ENCODE results near the gene RHBG. TPM values are rescaled to one million over a fixed set of nuclear protein-coding genes. Genes with fewer than 3 reads are reported as not detected.
"Not testable (repeated sequence)": the region's sequence is repeated elsewhere in the genome, so short reads cannot be mapped to it uniquely, and the experiment has no call there.

RHBG gene
- total RNA-seq, 1 donor from 2014 or later: 0.31 TPM

DNA sequence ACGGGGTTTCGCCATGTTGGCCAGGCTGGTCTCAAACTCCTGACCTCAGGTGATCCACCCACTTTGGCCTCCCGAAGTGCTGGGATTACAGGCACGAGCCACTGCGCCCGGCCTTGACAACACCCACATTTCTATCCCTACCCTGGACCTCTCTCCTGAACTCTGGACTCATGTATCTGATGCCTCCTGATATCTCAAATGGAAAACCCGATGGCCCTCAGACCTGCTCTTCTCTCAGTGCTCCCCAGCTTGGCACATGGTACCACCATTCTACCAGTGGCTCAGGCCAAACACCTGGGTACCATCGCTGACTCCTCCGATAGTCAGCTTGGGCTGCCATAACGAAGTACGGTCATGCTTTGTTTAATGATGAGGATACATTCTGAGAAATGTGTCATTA lies 8.5 kb upstream of the RHBG start:
- DNase-seq: no peak

DNA sequence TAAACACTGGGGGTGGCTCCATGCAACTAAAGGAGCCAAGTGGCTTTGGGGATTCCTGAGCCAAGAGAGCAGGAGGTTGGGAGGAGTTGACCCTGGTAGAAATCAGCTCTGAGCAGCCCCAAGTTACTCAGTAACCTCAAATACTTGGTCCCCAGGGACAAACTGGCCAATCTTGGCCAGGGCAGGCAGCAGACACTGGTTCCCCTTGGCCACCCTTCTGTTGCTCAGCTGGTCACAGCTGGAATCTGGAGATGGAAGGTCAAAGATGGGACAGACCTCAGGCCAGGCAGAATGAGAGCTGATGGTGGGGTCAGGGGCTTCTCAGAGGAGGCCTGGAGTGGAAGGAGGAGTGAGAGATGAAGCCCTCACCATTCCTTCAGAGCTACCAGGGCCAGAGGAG lies 3.3 kb upstream of the RHBG start:
- DNase-seq: no peak

DNA sequence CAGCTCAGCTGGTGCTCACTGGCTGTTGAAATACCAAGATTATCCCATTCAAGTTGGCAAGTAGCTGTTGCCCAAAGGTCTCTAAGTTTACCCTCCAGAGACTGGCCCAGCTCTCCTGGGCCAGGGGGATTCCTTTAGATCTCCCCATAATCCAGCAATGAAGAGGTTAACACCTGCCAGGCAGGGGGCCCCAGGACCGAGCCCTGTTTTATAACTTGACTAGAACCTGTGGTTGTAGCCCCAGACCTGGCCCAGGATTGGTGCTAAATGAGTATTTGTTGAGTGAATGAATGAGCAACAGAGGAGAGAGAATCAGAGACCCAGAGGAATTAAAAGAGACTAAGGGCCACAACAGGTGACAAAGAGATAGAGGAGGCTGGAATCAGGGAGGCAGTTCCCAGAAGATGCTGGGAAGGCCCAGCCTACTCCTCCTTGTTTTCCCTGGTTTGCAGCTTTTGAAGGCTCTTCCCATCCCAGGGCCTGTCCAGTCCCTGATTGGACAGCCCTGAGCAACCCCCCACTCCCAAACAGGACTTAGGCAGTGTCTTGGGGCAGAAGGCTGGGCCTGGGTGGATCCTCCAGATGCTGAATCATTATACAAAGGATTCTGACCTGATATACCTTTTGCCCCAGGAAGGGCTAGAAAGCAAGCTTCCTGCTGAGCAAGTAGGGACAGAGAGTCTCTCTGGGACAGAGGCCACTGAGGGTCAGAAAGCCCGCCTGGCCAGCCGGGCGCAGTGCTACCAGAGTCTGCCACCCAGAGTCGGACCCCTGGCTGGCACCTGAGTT lies 2.4 kb upstream of the RHBG start:
- no peak for DNase-seq

DNA sequence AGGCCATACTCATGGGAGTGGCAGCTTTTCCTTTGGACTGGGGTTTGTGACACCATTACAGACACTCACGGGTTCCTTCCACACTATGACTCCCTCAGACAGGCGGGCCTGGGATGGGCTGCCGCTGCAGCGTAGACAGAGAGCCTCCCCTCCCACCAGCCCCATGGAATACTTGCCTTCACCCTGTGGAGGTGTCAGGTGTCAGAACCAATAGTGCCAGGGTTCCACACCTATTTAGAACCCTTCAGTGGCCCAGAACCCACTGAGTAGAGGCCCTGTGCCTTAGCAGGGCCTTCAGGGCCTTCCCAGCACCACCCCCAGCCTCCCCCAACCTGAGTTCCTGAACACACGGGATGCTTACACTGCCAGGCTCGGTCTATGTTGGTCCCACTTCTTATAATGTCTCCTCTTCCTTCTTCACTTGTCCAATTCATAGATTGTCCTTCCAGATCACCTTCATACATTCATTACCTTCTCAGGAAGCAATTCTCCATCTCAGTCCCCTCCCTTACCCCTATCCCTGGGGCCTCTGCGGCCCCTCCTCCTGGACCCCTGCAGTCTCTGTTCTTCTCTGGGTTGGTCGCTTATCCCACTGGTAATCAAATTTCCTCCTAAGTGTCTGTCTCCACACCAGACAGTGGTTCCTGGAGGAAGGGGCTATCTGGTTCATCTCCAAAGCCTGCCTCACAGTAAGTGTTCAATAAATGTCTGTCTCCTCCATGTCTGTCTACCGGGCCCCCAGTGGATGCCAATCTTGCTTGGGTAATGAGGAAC lies 1.4 kb upstream of the RHBG start:
- no peak for DNase-seq

DNA sequence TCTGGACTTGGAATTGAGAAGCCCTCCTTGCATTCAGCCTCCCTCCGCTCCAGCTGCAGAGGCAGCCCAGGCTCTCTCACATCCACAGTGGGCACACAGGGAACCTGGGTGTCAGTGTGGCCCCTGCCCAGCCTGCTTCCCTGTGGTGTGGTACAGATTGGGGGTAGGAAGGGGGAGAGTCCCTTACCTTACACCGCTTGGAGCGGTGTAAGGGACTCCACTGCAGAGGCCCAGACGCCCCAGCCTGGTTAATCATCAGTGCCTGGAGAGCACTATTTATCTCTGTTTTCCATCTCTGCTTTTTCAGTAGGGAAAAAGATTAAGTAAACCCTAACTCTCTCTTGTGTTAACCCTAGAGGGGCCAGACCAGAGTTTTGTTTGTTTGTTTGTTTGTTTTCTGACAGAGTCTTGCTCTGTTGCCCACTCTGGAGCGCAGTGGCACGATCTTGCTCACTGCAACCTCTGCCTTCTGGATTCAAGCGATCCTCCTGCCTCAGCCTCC lies 803 bp upstream of the RHBG start:
- DNase-seq: no peak

DNA sequence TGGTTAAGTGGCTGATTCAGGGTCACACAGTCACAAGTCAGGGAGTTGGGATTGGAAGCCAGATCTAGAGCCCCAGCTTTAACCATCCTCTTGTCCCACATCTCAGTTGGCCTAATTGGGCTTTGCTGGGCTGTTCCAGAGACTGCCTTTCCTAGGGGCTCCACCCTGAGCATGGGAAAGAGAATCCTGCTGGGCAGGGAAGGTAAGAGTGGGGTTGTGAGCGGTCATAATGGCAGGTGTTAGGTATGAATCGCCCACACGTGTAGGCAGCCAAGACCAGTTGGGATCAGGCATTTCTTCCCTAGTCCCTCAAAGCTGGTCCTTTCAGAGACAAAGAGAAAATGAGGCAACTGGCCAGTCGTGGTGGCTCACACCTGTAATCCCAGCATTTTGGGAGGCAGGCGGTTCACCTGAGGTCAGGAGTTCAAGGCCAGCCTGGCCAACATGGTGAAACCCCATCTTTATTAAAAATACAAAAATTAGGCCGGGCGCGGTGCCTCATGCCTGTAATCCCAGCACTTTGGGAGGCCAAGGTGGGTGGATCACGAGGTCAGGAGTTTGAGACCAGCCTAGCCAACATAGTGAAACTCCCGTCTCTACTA lies 775 bp downstream of the RHBG start:
- DNase-seq: not testable (repeated sequence)

DNA sequence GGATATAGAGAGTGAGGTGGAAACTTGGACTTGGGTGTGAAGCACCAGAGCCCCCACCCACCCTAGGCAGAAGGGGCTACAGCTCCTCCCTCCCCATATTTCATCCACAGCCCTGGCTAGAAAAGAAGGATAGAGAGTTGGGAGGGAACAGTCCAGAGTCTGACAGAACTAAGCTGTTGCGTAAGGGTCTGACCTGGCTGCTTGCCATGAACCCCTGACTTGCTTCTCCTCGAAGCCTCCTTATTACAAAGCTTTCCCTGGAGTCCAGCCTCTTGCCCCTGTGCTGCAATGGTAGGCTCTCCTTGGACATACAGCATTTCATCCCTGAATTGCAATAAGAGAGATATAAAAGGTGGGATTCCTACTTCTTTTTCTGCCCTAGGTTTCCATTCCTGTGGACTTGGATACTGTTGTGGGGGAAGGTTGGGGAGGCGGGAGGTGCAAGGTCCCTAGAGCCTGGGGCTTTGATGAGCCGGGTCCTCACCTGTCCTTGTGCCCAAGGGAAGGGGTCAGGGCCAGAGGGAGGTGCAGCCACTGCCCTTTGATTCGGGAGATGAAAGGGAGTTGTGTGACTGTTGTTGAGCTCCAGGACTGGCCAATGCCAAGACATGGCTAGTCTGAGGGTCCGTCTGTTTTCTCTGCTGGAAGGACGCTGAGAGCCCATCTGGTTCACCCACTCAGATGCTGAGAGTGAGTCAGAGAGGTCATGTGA lies 2.7 kb downstream of the RHBG start:
- DNase-seq: no peak

DNA sequence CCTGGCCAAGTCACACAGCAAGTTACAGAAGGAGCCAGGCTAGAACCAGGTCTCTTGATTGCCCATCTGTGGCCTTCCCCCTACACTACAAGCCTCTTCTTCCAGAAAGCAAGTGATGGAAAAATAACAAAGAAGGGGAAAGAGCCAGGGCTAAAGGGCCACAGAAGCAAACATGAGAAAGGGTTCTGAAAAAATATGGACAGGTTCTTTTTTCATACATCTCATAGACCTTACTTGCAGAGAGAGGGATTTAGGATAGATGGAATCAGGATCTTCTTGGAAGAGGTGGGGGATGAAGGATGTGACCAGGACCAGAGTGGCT lies 3.2 kb downstream of the RHBG start:
- no peak for DNase-seq

DNA sequence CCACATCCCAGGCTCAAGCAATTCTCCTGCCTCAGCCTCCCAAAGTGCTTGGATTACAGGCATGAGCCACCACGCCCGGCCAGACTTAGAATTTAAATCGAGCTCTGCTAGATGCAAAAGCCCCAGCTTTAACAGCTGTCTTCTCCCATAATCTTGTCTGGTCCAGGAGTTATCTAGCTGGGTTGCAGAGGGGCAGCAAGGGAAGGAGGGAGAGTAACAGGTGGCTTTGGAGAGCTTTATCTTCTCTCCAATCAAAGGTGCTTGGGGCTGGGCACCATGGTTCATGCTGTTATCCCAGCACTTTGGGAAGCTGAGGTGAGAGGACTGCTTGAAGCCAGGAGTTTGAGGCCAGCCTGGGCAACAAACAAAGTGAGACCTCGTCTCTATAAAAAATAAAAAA lies 3.9 kb downstream of the RHBG start:
- no peak for DNase-seq

DNA sequence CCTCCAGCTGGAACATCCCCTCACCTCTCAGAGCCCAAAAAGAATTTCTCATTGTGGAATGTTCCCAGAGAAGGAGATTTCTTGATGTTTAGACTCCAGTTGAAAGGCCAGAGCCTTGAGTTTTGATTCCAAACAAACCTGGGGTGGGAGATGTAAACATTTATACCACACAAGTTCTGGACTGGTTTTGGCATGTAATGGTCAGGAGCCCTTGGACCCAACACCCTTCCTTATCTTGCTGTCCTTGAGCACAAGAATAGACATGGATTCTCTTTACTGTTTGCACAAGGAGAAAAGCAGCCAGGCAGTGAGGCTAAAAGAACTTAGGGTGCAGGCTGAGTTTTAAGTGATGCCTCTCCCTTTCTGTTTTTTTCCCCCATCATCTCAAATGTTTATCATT lies 4.5 kb downstream of the RHBG start:
- DNase-seq: no peak

DNA sequence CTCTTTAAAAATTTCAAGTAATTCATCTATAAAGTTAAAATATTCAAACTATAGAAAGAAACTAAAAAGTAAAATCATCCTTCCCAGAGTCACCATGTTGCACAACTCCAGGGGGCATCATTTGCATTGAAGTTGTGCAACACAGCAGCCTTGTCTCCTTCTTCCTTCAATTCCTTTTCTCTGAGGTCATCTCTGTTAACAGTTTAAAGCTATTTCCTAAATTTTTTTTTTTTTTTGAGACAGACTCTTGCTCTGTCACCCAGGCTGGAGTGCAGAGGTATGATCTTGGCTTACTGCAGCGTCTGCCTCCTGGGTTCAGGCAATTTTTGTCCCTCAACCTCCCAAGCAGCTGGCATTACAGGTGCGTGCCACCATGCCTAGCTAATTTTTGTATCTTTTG lies 7.1 kb downstream of the RHBG start:
- DNase-seq: no peak

DNA sequence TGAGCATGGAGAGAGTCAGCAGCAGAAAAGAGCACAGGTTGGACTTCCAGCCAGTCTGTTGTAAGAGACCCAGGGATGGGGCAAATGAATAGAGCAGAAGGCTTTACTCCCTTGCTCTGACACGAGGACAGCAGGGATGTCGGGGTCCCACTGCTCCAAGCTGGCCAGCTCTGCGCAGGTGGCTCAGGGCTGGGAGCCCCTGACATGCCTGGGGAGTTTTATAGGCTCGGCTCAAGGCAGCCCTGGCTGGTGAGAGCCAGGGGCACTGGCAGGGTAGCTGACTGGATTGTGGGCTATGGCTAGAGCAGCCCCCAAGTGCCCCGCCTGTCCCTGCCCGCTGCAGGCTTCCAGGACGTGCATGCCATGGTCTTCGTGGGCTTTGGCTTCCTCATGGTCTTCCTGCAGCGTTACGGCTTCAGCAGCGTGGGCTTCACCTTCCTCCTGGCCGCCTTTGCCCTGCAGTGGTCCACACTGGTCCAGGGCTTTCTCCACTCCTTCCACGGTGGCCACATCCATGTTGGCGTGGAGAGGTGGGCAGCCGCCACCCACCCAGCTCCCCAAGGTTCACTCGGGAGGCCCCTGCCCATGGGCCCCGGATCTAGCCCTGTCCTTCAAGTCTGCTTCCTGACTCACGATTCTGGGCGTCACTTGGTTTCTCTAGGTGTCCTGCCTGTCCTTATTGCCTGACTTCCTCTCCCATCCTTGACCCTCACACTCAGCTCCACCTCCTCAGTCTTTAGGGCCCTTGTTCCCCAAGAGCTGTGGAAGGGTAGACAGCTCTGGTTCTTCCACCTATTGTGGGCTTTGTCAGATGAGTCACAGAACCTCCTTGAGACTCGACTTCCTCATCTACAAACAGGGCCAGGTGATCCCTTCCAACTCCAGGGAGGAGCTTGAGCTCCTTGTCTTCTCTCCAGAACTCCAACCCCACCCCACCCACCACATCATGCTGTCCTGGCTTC lies 8.2 kb downstream of the RHBG start:
- DNase-seq: no peak

DNA sequence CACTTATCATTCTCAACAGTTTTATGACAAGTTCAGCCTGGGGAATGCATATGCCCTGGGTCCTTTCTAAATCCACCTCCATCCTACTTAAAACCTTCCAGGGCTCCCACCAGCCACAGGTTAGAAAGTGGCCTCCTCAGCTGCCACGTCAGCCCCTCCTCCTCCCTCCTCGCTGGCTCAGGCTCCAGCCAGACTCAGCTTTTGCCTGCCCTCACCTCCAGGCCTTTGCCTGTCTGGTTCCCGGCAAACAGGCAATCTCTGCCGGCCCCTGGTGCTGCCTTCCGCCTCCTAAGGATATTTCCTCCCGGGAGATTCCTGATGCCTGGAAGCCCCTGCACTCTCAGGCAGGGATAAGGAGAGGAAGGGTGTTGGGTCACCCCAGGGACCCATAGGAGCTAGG lies 9.5 kb downstream of the RHBG start:
- no peak for DNase-seq

DNA sequence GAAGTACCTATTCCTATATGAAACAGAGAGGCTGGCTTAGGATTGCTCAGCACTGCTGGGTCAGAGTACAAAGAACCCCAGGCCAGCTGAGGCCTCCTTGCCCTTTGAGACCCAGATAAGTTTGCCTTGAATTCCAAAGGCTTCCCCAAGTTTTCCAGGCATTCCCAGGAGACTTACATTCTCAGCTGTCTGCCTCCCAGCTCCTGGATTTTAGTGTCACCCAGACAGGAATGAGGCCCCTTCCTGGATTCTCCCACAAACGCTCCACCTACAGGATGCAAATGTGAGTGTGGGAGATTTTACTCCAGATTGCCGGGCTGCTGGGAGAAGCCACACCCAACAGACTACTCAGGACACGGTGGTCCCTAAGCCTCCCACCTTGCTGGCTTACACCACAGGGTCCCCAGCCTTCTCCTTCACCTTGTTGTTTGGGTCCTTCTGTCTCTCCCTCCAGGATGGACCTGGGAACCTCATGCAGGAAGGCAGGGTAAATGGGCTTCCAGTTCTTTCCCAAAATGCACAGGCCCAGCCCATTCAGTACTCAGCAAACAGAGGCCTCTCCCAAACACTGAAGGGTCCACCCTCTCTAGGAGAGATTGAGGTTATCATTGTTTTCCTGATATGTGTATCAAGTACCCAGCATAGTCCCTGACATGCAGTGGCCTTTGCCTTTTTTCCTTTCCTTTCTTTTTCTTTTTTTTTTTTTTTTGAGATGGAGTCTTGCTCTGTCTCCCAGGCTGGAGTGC lies 10.6 kb downstream of the RHBG start:
- DNase-seq: no peak

DNA sequence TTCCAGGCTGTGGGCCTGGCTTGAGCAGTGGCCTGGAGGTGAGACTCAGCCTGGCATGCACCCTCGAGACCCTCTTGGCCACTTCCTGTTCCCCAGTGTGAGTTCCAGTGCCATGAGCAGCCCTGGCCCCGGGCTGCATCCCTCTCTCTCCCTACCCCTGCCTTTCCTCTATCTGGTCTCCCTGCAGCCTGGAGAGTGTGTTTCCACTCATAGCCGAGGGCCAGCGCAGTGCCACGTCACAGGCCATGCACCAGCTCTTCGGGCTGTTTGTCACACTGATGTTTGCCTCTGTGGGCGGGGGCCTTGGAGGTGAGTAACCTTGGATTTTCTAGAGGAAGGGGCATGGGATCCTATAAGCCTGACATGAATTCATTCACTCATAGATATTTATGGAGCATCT lies 13.6 kb downstream of the RHBG start:
- no peak for DNase-seq

DNA sequence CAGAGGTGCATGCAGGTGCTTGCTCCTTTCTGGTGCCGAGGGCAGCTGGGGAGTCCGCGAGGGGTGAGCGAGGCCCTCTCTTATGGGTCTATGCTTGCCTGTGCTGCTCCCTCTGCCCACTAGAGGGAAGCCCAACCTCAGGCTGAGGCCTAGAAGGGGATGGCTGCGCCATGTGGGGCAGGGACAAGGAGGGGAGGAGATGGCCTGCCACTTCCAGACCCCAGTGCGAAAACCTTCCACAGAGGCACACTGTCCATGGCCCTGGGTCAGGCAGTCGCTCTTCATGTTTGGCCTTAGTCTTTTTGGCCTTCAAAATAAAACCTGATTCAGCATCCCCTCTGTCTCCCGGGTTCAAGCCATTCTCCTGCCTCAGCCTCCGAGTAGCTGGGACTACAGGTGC lies 14.0 kb downstream of the RHBG start:
- peak; percentile 75 for DNase-seq

DNA sequence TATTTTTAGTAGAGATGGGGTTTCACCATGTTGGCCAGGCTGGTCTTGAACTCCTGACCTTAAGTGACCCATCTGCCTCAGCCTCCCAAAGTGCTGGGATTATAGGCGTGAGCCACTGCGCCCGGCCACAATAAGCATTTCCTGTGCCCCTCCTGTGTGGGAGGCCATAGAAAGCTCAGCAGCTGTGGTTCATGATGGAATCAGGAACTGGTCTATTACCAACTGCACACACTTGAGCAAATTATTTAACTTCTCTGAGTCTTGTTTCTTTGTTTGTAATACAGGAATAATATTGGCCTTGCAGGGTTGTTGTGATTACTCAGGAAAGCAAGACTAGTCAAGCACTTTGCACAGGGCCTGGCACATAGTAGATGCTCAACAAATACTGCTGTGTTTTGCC lies 15.0 kb downstream of the RHBG start:
- no peak for DNase-seq

DNA sequence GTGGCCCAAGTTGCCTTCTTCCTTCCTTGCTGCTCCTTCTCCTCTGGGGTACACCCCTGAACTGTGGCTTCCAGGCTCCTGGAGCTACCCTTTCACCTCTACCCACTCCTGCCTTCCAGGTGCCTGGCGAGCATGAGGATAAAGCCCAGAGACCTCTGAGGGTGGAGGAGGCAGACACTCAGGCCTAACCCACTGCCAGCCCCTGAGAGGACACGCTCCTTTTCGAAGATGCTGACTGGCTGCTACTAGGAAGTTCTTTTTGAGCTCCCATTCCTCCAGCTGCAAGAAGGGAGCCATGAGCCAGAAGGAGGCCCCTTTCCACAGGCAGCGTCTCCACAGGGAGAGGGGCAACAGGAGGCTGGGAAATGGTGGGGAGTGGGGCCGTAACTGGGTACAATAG lies 15.6 kb downstream of the RHBG start:
- DNase-seq: no peak

DNA sequence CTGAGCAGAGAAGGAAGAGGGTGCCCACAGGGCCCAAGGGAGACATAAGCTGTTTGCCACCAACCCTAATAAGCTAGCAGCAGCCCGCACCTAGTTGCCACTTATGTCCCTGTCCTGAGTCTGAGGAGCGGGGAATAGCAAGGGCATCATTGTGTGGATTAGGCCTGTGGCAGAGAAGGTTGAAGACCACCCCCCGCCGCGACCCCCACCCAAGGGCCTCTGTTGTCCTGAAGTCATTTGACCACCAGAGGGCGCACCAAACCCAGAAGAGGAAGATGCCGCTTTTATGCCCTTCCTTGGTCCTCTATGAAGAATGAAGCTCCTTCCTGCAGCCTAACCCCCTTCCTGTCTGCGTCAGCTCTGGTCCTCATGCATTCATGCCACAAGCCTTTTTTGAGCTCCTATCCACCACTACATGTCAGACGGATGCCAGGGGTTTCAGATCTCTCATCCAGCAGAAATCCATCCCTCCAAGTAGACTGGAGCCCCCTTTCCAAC lies 16.6 kb downstream of the RHBG start:
- DNase-seq: peak; percentile 84

DNA sequence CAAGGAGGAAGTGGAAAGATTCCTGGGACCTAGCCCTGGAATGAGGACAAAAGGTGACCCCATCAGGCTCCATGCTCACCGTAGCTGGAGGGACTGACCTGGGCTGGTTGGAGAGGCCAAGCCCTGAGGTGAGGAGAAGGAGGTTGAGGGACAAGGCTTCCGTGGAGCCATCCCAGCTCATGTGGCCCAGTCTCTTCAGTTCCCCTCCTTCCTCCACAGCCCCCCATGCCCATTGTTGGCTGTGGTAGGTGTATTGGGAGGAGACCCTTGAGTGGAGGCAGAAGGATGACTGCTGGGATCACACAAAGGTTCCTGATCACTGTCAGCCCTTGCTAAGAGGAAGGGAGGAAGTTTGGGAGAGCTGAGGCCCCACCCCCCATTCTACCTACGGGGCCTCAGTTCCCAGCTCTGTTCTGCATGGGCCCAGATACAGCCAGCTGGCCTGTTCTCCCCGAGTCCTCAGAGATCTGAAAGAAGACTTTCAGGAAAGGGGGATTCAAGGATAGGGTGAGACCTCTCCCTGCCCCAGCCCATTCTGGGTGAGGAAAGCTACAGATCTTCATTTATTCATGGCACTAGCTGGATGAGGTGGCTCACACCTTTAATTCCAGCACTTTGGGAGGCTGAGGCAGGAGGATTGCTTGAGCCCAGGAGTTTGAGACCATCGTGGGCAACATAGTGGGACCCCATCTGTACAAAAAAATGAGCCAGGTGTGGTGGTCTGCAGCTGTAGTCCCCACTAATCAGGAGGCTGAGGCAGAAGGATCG lies 17.3 kb downstream of the RHBG start:
- DNase-seq: no peak
